ENCODE results near the gene SV2C.

SV2C gene

GRCh38 chr5:76083555-76084495 lies 642 bp downstream of the SV2C start (continued):
- no peak for TF ChIP-seq ZBTB49 (tag by site-specific recombination; IDR thresholded peaks at IDR 0.05; ENCODE audit: low read depth)
- 0 out of 2 replicates have a peak, but pooled peaks have one; percentile 8 for TF ChIP-seq ZBTB17 (tag by site-specific recombination; IDR thresholded peaks at IDR 0.05)
- TF ChIP-seq ZNF629 (tag by site-specific recombination; IDR thresholded peaks at IDR 0.05) = 0 out of 2 replicates have a peak, but pooled peaks have one; percentile 18
- peak; percentile 37; the same call in 1 of the 2 replicates for TF ChIP-seq ZNF692 (tag by site-specific recombination; IDR thresholded peaks at IDR 0.05)
- no peak for TF ChIP-seq ZNF280C (tag by site-specific recombination; IDR thresholded peaks at IDR 0.05)
- no peak for TF ChIP-seq ZNF280D (tag by site-specific recombination; IDR thresholded peaks at IDR 0.05)
- peak; percentile 27; the same call in 1 of the 2 replicates for TF ChIP-seq ZNF777 (tag by site-specific recombination; IDR thresholded peaks at IDR 0.05; ENCODE audit: borderline replicate concordance)
- peak; percentile 88 for TF ChIP-seq ZNF335 (tag by site-specific recombination; conservative IDR thresholded peaks at IDR 0.05)
- TF ChIP-seq KLF17 (tag by site-specific recombination; IDR thresholded peaks at IDR 0.05) = 0 out of 2 replicates have a peak, but pooled peaks have one; percentile 35
- TF ChIP-seq ZBTB8A (tag by site-specific recombination; IDR thresholded peaks at IDR 0.05) = peak; percentile 44; the same call in 1 of the 2 replicates

GRCh38 chr5:76084496-76085242 lies 1.5 kb downstream of the SV2C start:
- Histone ChIP-seq H3K27ac (ENCODE audit: extremely low read depth, low read depth, low read length) (no peak overlapping the region), H3K4me3 (ENCODE audit: low read depth, low read length) (peak overlapping the region; percentile 26), H3K9me3 (ENCODE audit: control insufficient read depth, insufficient read depth, low read depth, low read length) (no peaks in the 10 kb centered on the region), H3K36me3 (ENCODE audit: control insufficient read depth in 2 of 2, insufficient read depth in 1 of 2, low read length in 2 of 2) (no peaks in the 10 kb centered on the region), H3K4me1 (ENCODE audit: control insufficient read depth, insufficient read depth, low read length) (peaks cover 7% of the 10 kb centered on the region; the same call in 1 of the 2 replicates)
- ChIA-PET CTCF (interaction anchor here (2.2 kb wide), 1 partner anchor 10 kb away, joined by 5 read pairs; no protein-coding TSS in a partner anchor), POLR2A (no interaction called here)
- TF ChIP-seq PATZ1 (tag by site-specific recombination; IDR thresholded peaks at IDR 0.05) (no peak), ZNF621 (tag by site-specific recombination; IDR thresholded peaks at IDR 0.05) (no peak), ZBTB6 (tag by site-specific recombination; IDR thresholded peaks at IDR 0.05) (no peak), ZNF600 (tag by site-specific recombination; IDR thresholded peaks at IDR 0.05) (no peak), IKZF3 (tag by site-specific recombination; IDR thresholded peaks at IDR 0.05) (no peak), KLF7 (tag by site-specific recombination; IDR thresholded peaks at IDR 0.05; ENCODE audit: borderline replicate concordance) (no peak), ZNF629 (tag by site-specific recombination; IDR thresholded peaks at IDR 0.05) (0 out of 2 replicates have a peak, but pooled peaks have one; percentile 9), ZNF274 (IDR thresholded peaks at IDR 0.05; ENCODE audit: low read length) (no peak), ZNF274 (tag by site-specific recombination; IDR thresholded peaks at IDR 0.05; ENCODE audit: borderline replicate concordance) (no peak), GLIS1 (tag by site-specific recombination; IDR thresholded peaks at IDR 0.05) (peak; percentile 3; the same call in 1 of the 2 replicates)

Measured in HEK293 (cell line).